Hepatocyte (in vitro differentiated cells): ENCODE results near the gene SCYGR6.

ENCODE experiments used
- EZH2 ChIP-seq: fragments of 200-600 bp; sonication (generic); IDR thresholded peaks from 2 replicates; pipeline ENCODE4 v1.6.1; 2016; ENCODE audit warnings: antibody characterized with exemption, mild to moderate bottlenecking, borderline replicate concordance
- EZH2phosphoT487 ChIP-seq: fragments of 200-600 bp; sonication (generic); IDR thresholded peaks from one replicate; pipeline ENCODE4 v1.6.1; 2018; ENCODE audit warnings: antibody characterized with exemption, mild to moderate bottlenecking, low read depth, moderate library complexity; ENCODE audit not compliant: unreplicated experiment, severe bottlenecking
- TF ChIP-seq, protein P1 (sequence below): fragments of 200-600 bp; sonication (generic); IDR thresholded peaks from 2 replicates; pipeline ENCODE4 v1.5.1; 2016; ENCODE audit warnings: antibody characterized with exemption, mild to moderate bottlenecking; ENCODE audit not compliant: poor library complexity

DNA sequence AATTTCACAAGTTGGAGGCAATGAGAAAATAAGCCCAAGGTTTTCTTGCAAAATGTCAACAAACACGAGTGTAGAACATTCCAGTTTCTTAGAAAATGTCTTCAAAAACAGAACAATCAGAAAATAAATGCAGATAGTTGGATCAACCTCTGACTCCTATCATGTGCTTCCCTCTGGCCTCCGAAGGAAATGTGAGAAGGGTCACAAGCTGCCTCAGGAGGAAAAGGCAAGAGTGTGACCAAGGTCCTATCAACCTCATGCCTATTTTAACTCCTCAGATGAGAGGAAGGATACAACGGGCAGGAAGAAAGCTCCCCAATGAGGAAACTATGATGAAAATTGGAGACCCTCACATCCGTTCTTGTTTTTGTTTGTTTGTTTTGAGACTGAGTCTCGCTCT, 50.1 kb downstream of the SCYGR6 start:
- TF ChIP-seq, protein P1, sequence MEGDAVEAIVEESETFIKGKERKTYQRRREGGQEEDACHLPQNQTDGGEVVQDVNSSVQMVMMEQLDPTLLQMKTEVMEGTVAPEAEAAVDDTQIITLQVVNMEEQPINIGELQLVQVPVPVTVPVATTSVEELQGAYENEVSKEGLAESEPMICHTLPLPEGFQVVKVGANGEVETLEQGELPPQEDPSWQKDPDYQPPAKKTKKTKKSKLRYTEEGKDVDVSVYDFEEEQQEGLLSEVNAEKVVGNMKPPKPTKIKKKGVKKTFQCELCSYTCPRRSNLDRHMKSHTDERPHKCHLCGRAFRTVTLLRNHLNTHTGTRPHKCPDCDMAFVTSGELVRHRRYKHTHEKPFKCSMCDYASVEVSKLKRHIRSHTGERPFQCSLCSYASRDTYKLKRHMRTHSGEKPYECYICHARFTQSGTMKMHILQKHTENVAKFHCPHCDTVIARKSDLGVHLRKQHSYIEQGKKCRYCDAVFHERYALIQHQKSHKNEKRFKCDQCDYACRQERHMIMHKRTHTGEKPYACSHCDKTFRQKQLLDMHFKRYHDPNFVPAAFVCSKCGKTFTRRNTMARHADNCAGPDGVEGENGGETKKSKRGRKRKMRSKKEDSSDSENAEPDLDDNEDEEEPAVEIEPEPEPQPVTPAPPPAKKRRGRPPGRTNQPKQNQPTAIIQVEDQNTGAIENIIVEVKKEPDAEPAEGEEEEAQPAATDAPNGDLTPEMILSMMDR: no peak
- no peak for TF ChIP-seq EZH2phosphoT487
- no peak for TF ChIP-seq EZH2
